IgD-negative memory B cell (primary cell): Measurements from ENCODE around the gene CIITA. TPM values are rescaled to one million over a fixed set of nuclear protein-coding genes. Genes with fewer than 3 reads are reported as not detected.
"Not testable (repeated sequence)": the region's sequence is repeated elsewhere in the genome, so short reads cannot be mapped to it uniquely, and the experiment has no call there.

Source experiments
- H3K27ac Mint-ChIP-seq, 3 donors: one replicate each; pipeline ENCODE4 v1.8.0; 2020 to 2022; ENCODE audit warnings: mild to moderate bottlenecking in 3 of 3, mixed read lengths in 3 of 3, moderate library complexity in 1 of 3
- H3K27me3 Mint-ChIP-seq: one replicate; pipeline ENCODE4 v1.8.0; 2021; ENCODE audit warnings: mixed read lengths
- H3K36me3 Mint-ChIP-seq: one replicate; pipeline ENCODE4 v1.8.0; 2020; ENCODE audit warnings: mild to moderate bottlenecking, mixed read lengths
- H3K4me1 Mint-ChIP-seq, 3 donors: one replicate each; pipeline ENCODE4 v1.8.0; 2020 to 2022; ENCODE audit warnings: mixed read lengths in 3 of 3, mild to moderate bottlenecking in 1 of 3
- H3K4me3 Mint-ChIP-seq, 4 donors: one replicate each; pipeline ENCODE4 v1.8.0; 2020 to 2022; ENCODE audit warnings: mild to moderate bottlenecking in 4 of 4, mixed read lengths in 4 of 4, moderate library complexity in 3 of 4
- H3K9me3 Mint-ChIP-seq, 3 donors: one replicate each; pipeline ENCODE4 v1.8.0; 2020 to 2021; ENCODE audit warnings: mixed read lengths in 3 of 3, mild to moderate bottlenecking in 1 of 3
- polyA plus RNA-seq: library from polyadenylated mRNA; unstranded; fragments of 300-500 nt; fragmentation: Illumina TruSeq; gene quantifications from one replicate; pipeline ENCODE4 v1.2.3, GENCODE V29; 2021

The CIITA gene
- polyA plus RNA-seq, 1 donor from 2014 or later, result 173 TPM

GRCh38 chr16:10929097-10929496, 52.1 kb downstream of the CIITA start:
- Mint-ChIP-seq H3K27ac (peak overlapping the region; percentile 73 to 86 (median 82)), H3K4me3 (peak overlapping the region in 3 of 4 donors; percentile 28 to 59 (median 41)), H3K4me1 (peaks cover 22 to 27% (median 26%) of the 10 kb centered on the region in 3 donors)
- not testable (repeated sequence) for H3K36me3 Mint-ChIP-seq, H3K9me3 Mint-ChIP-seq, H3K27me3 Mint-ChIP-seq

GRCh38 chr16:10929853-10930754, 53.1 kb downstream of the CIITA start:
- Mint-ChIP-seq H3K4me1 (peaks cover 24 to 34% (median 34%) of the 10 kb centered on the region in 3 donors), H3K36me3 (peaks cover 5% of the 10 kb centered on the region), H3K4me3 (peak overlapping the region in 3 of 4 donors; percentile 1 to 63 (median 39)), H3K9me3 (no peaks in the 10 kb centered on the region), H3K27me3 (no peaks in the 10 kb centered on the region), H3K27ac (peak overlapping the region; percentile 82 to 94 (median 91))

- peak overlapping the region in 2 of 4 donors; percentile 8 to 63 for H3K4me3 Mint-ChIP-seq
- peak overlapping the region; percentile 82 to 94 (median 91) for H3K27ac Mint-ChIP-seq
- peaks cover 28 to 38% (median 36%) of the 10 kb centered on the region in 3 donors for H3K4me1 Mint-ChIP-seq
- H3K27me3 Mint-ChIP-seq, result no peaks in the 10 kb centered on the region
- H3K36me3 Mint-ChIP-seq, result peaks cover 5% of the 10 kb centered on the region
- no peaks in the 10 kb centered on the region for H3K9me3 Mint-ChIP-seq
These were observed 53.7 kb downstream of the CIITA start for GRCh38 chr16:10930755-10931093.

GRCh38 chr16:10931134-10931533, 54.1 kb downstream of the CIITA start:
- Mint-ChIP-seq H3K27me3 (no peaks in the 10 kb centered on the region), H3K9me3 (no peaks in the 10 kb centered on the region), H3K27ac (peak overlapping the region; percentile 82 to 94 (median 91)), H3K36me3 (peaks cover 5% of the 10 kb centered on the region), H3K4me1 (peaks cover 31 to 39% (median 37%) of the 10 kb centered on the region in 3 donors), H3K4me3 (peak overlapping the region in 2 of 4 donors; percentile 63 to 73)

- peak overlapping the region; percentile 2 to 94 (median 82) for H3K27ac Mint-ChIP-seq
- H3K4me3 Mint-ChIP-seq, result peak overlapping the region in 1 of 4 donors; percentile 63
- peaks cover 5% of the 10 kb centered on the region for H3K36me3 Mint-ChIP-seq
These were observed 55.1 kb downstream of the CIITA start for GRCh38 chr16:10931977-10932632.

GRCh38 chr16:10932959-10933710, 56.1 kb downstream of the CIITA start:
- no peaks in the 10 kb centered on the region for H3K27me3 Mint-ChIP-seq
- no peak overlapping the region for H3K4me3 Mint-ChIP-seq
- H3K36me3 Mint-ChIP-seq, result peaks cover 5% of the 10 kb centered on the region
- peak overlapping the region in 2 of 3 donors; percentile 39 to 82 for H3K27ac Mint-ChIP-seq
- H3K4me1 Mint-ChIP-seq, result peaks cover 39 to 53% (median 41%) of the 10 kb centered on the region in 3 donors
- H3K9me3 Mint-ChIP-seq, result no peaks in the 10 kb centered on the region

More at GRCh38 chr16:10931977-10932632, 55.1 kb downstream of the CIITA start:
- no peaks in the 10 kb centered on the region for H3K27me3 Mint-ChIP-seq
- H3K4me1 Mint-ChIP-seq, result peaks cover 36 to 46% (median 37%) of the 10 kb centered on the region in 3 donors
- no peaks in the 10 kb centered on the region for H3K9me3 Mint-ChIP-seq

GRCh38 chr16:10933865-10934264, 56.9 kb downstream of the CIITA start:
- peak overlapping the region in 2 of 4 donors; percentile 41 to 55 for H3K4me3 Mint-ChIP-seq

GRCh38 chr16:10934325-10935107, 57.5 kb downstream of the CIITA start:
- peak overlapping the region in 2 of 3 donors; percentile 80 to 82 for H3K27ac Mint-ChIP-seq
- peak overlapping the region in 1 of 4 donors; percentile 55 for H3K4me3 Mint-ChIP-seq

More at GRCh38 chr16:10933865-10934264, 56.9 kb downstream of the CIITA start:
- H3K9me3 Mint-ChIP-seq, result no peaks in the 10 kb centered on the region
- no peaks in the 10 kb centered on the region for H3K27me3 Mint-ChIP-seq
- peak overlapping the region in 2 of 3 donors; percentile 80 to 82 for H3K27ac Mint-ChIP-seq
- peaks cover 44 to 60% (median 48%) of the 10 kb centered on the region in 3 donors for H3K4me1 Mint-ChIP-seq
- peaks cover 5% of the 10 kb centered on the region for H3K36me3 Mint-ChIP-seq

GRCh38 chr16:10935226-10935915, 58.4 kb downstream of the CIITA start:
- H3K36me3 Mint-ChIP-seq, result peaks cover 5% of the 10 kb centered on the region
- H3K9me3 Mint-ChIP-seq, result no peaks in the 10 kb centered on the region
- peak overlapping the region in 1 of 4 donors; percentile 75 for H3K4me3 Mint-ChIP-seq
- peak overlapping the region in 2 of 3 donors; percentile 71 to 82 for H3K27ac Mint-ChIP-seq
- peaks cover 56 to 69% (median 57%) of the 10 kb centered on the region in 3 donors for H3K4me1 Mint-ChIP-seq
- H3K27me3 Mint-ChIP-seq, result no peaks in the 10 kb centered on the region

More at GRCh38 chr16:10934325-10935107, 57.5 kb downstream of the CIITA start:
- Mint-ChIP-seq H3K36me3 (peaks cover 5% of the 10 kb centered on the region), H3K4me1 (peaks cover 50 to 65% (median 54%) of the 10 kb centered on the region in 3 donors), H3K9me3 (no peaks in the 10 kb centered on the region), H3K27me3 (no peaks in the 10 kb centered on the region)

- Mint-ChIP-seq H3K9me3 (no peaks in the 10 kb centered on the region), H3K27me3 (no peaks in the 10 kb centered on the region), H3K36me3 (peaks cover 5% of the 10 kb centered on the region), H3K4me3 (peak overlapping the region in 2 of 4 donors; percentile 64), H3K27ac (peak overlapping the region in 2 of 3 donors; percentile 73 to 82), H3K4me1 (peaks cover 53 to 69% (median 56%) of the 10 kb centered on the region in 3 donors)
These were observed 59.4 kb downstream of the CIITA start for GRCh38 chr16:10936272-10936984.

- no peaks in the 10 kb centered on the region for H3K27me3 Mint-ChIP-seq
- peaks cover 52 to 64% (median 54%) of the 10 kb centered on the region in 3 donors for H3K4me1 Mint-ChIP-seq
- peak overlapping the region in 3 of 4 donors; percentile 63 to 75 (median 64) for H3K4me3 Mint-ChIP-seq
- H3K9me3 Mint-ChIP-seq, result no peaks in the 10 kb centered on the region
- peak overlapping the region; percentile 3 to 96 (median 82) for H3K27ac Mint-ChIP-seq
- H3K36me3 Mint-ChIP-seq, result peaks cover 5% of the 10 kb centered on the region
These were observed 60.3 kb downstream of the CIITA start for GRCh38 chr16:10937068-10937859.

GRCh38 chr16:10938321-10938720, 61.3 kb downstream of the CIITA start:
- Mint-ChIP-seq H3K4me3 (peak overlapping the region; percentile 16 to 85 (median 74)), H3K9me3 (no peaks in the 10 kb centered on the region), H3K36me3 (peaks cover 5% of the 10 kb centered on the region), H3K27me3 (no peaks in the 10 kb centered on the region), H3K27ac (peak overlapping the region; percentile 27 to 96 (median 82)), H3K4me1 (peaks cover 54 to 68% (median 57%) of the 10 kb centered on the region in 3 donors)
